ENCODE results near the gene ACRV1.
"Not testable (repeated sequence)": the region's sequence is repeated elsewhere in the genome, so short reads cannot be mapped to it uniquely, and the experiment has no call there.

The ACRV1 gene

GRCh38 chr11:125680747-125681146, at the start of gene ACRV1:
Gene ACRV1 (minus strand): TSS chr11:125680847. CDS start chr11:125680780, 67 bp downstream.
- H3K27me3 ChIP-seq (ENCODE audit: low read depth, low read length) = no peaks in the 10 kb centered on the region
- no peaks in the 10 kb centered on the region for H3K4me1 ChIP-seq (ENCODE audit: control insufficient read depth in 1 of 2, insufficient read depth in 2 of 2, low read length in 2 of 2)
- no peaks in the 10 kb centered on the region for H3K9me3 ChIP-seq (ENCODE audit: control insufficient read depth in 1 of 2, low read length in 2 of 2)
- H3K4me3 ChIP-seq (ENCODE audit: low read depth in 1 of 2, low read length in 2 of 2) = no peak within 1 kb of the TSS
- H3K36me3 ChIP-seq (ENCODE audit: control insufficient read depth in 1 of 2, insufficient read depth in 2 of 2, low read length in 2 of 2) = no peaks in the 10 kb centered on the region
- no peak within 1 kb of the TSS for H3K27ac ChIP-seq (ENCODE audit: low read length)

GRCh38 chr11:125728969-125729368, 48.3 kb upstream of the ACRV1 start:
- H3K27me3 ChIP-seq (ENCODE audit: low read depth, low read length) = no peaks in the 10 kb centered on the region

GRCh38 chr11:125724125-125724524, 43.5 kb upstream of the ACRV1 start:
- no peak overlapping the region for H3K4me3 ChIP-seq (ENCODE audit: low read depth in 1 of 2, low read length in 2 of 2)
- H3K27ac ChIP-seq (ENCODE audit: low read length) = no peak overlapping the region
- no peaks in the 10 kb centered on the region for H3K4me1 ChIP-seq (ENCODE audit: control insufficient read depth in 1 of 2, insufficient read depth in 2 of 2, low read length in 2 of 2)
- no peaks in the 10 kb centered on the region for H3K36me3 ChIP-seq (ENCODE audit: control insufficient read depth in 1 of 2, insufficient read depth in 2 of 2, low read length in 2 of 2)
- H3K9me3 ChIP-seq (ENCODE audit: control insufficient read depth in 1 of 2, low read length in 2 of 2) = no peaks in the 10 kb centered on the region
- no peaks in the 10 kb centered on the region for H3K27me3 ChIP-seq (ENCODE audit: low read depth, low read length)

More at GRCh38 chr11:125728969-125729368, 48.3 kb upstream of the ACRV1 start:
- H3K36me3 ChIP-seq (ENCODE audit: control insufficient read depth in 1 of 2, insufficient read depth in 2 of 2, low read length in 2 of 2) = no peaks in the 10 kb centered on the region
- H3K27ac ChIP-seq (ENCODE audit: low read length) = no peak overlapping the region
- no peaks in the 10 kb centered on the region for H3K4me1 ChIP-seq (ENCODE audit: control insufficient read depth in 1 of 2, insufficient read depth in 2 of 2, low read length in 2 of 2)
- no peak overlapping the region for H3K4me3 ChIP-seq (ENCODE audit: low read depth in 1 of 2, low read length in 2 of 2)
- H3K9me3 ChIP-seq (ENCODE audit: control insufficient read depth in 1 of 2, low read length in 2 of 2) = no peaks in the 10 kb centered on the region

GRCh38 chr11:125720781-125721180, 40.1 kb upstream of the ACRV1 start:
- H3K9me3 ChIP-seq (ENCODE audit: control insufficient read depth in 1 of 2, low read length in 2 of 2) = no peaks in the 10 kb centered on the region
- no peaks in the 10 kb centered on the region for H3K4me1 ChIP-seq (ENCODE audit: control insufficient read depth in 1 of 2, insufficient read depth in 2 of 2, low read length in 2 of 2)
- no peak overlapping the region for H3K4me3 ChIP-seq (ENCODE audit: low read depth in 1 of 2, low read length in 2 of 2)
- H3K27me3 ChIP-seq (ENCODE audit: low read depth, low read length) = no peaks in the 10 kb centered on the region
- no peak overlapping the region for H3K27ac ChIP-seq (ENCODE audit: low read length)
- no peaks in the 10 kb centered on the region for H3K36me3 ChIP-seq (ENCODE audit: control insufficient read depth in 1 of 2, insufficient read depth in 2 of 2, low read length in 2 of 2)

GRCh38 chr11:125704686-125705085, 24.0 kb upstream of the ACRV1 start:
- not testable (repeated sequence) for H3K27ac ChIP-seq (ENCODE audit: low read length); H3K9me3 ChIP-seq (ENCODE audit: control insufficient read depth in 1 of 2, low read length in 2 of 2); H3K4me3 ChIP-seq (ENCODE audit: low read depth in 1 of 2, low read length in 2 of 2); H3K4me1 ChIP-seq (ENCODE audit: control insufficient read depth in 1 of 2, insufficient read depth in 2 of 2, low read length in 2 of 2); H3K27me3 ChIP-seq (ENCODE audit: low read depth, low read length); H3K36me3 ChIP-seq (ENCODE audit: control insufficient read depth in 1 of 2, insufficient read depth in 2 of 2, low read length in 2 of 2)

- Histone ChIP-seq H3K27me3 (ENCODE audit: low read depth, low read length) (no peaks in the 10 kb centered on the region), H3K27ac (ENCODE audit: low read length) (no peak overlapping the region), H3K9me3 (ENCODE audit: control insufficient read depth in 1 of 2, low read length in 2 of 2) (no peaks in the 10 kb centered on the region), H3K4me3 (ENCODE audit: low read depth in 1 of 2, low read length in 2 of 2) (no peak overlapping the region), H3K4me1 (ENCODE audit: control insufficient read depth in 1 of 2, insufficient read depth in 2 of 2, low read length in 2 of 2) (no peaks in the 10 kb centered on the region), H3K36me3 (ENCODE audit: control insufficient read depth in 1 of 2, insufficient read depth in 2 of 2, low read length in 2 of 2) (no peaks in the 10 kb centered on the region)
Measured at GRCh38 chr11:125701858-125702621, 21.4 kb upstream of the ACRV1 start.

- Histone ChIP-seq H3K27ac (ENCODE audit: low read length) (no peak overlapping the region), H3K9me3 (ENCODE audit: control insufficient read depth in 1 of 2, low read length in 2 of 2) (peaks cover 0 to 1% of the 10 kb centered on the region in 2 donors), H3K4me1 (ENCODE audit: control insufficient read depth in 1 of 2, insufficient read depth in 2 of 2, low read length in 2 of 2) (no peaks in the 10 kb centered on the region), H3K4me3 (ENCODE audit: low read depth in 1 of 2, low read length in 2 of 2) (no peak overlapping the region), H3K36me3 (ENCODE audit: control insufficient read depth in 1 of 2, insufficient read depth in 2 of 2, low read length in 2 of 2) (no peaks in the 10 kb centered on the region), H3K27me3 (ENCODE audit: low read depth, low read length) (no peaks in the 10 kb centered on the region)
Measured at GRCh38 chr11:125701018-125701610, 20.5 kb upstream of the ACRV1 start.

GRCh38 chr11:125694951-125695350, 14.3 kb upstream of the ACRV1 start:
- no peak overlapping the region for H3K27ac ChIP-seq (ENCODE audit: low read length)
- H3K4me1 ChIP-seq (ENCODE audit: control insufficient read depth in 1 of 2, insufficient read depth in 2 of 2, low read length in 2 of 2) = no peaks in the 10 kb centered on the region
- no peaks in the 10 kb centered on the region for H3K27me3 ChIP-seq (ENCODE audit: low read depth, low read length)
- no peaks in the 10 kb centered on the region for H3K36me3 ChIP-seq (ENCODE audit: control insufficient read depth in 1 of 2, insufficient read depth in 2 of 2, low read length in 2 of 2)
- no peak overlapping the region for H3K4me3 ChIP-seq (ENCODE audit: low read depth in 1 of 2, low read length in 2 of 2)
- H3K9me3 ChIP-seq (ENCODE audit: control insufficient read depth in 1 of 2, low read length in 2 of 2) = peaks cover 0 to 8% of the 10 kb centered on the region in 2 donors

- no peak overlapping the region for H3K27ac ChIP-seq (ENCODE audit: low read length)
- H3K4me1 ChIP-seq (ENCODE audit: control insufficient read depth in 1 of 2, insufficient read depth in 2 of 2, low read length in 2 of 2) = no peaks in the 10 kb centered on the region
- H3K4me3 ChIP-seq (ENCODE audit: low read depth in 1 of 2, low read length in 2 of 2) = no peak overlapping the region
- H3K9me3 ChIP-seq (ENCODE audit: control insufficient read depth in 1 of 2, low read length in 2 of 2) = peaks cover 0 to 8% of the 10 kb centered on the region in 2 donors
- no peaks in the 10 kb centered on the region for H3K27me3 ChIP-seq (ENCODE audit: low read depth, low read length)
- H3K36me3 ChIP-seq (ENCODE audit: control insufficient read depth in 1 of 2, insufficient read depth in 2 of 2, low read length in 2 of 2) = no peaks in the 10 kb centered on the region
Measured at GRCh38 chr11:125692887-125693286, 12.2 kb upstream of the ACRV1 start.

- Histone ChIP-seq H3K27me3 (ENCODE audit: low read depth, low read length) (no peaks in the 10 kb centered on the region), H3K9me3 (ENCODE audit: control insufficient read depth in 1 of 2, low read length in 2 of 2) (no peaks in the 10 kb centered on the region), H3K27ac (ENCODE audit: low read length) (no peak overlapping the region), H3K4me1 (ENCODE audit: control insufficient read depth in 1 of 2, insufficient read depth in 2 of 2, low read length in 2 of 2) (no peaks in the 10 kb centered on the region), H3K36me3 (ENCODE audit: control insufficient read depth in 1 of 2, insufficient read depth in 2 of 2, low read length in 2 of 2) (no peaks in the 10 kb centered on the region), H3K4me3 (ENCODE audit: low read depth in 1 of 2, low read length in 2 of 2) (no peak overlapping the region)
Measured at GRCh38 chr11:125690006-125690405, 9.4 kb upstream of the ACRV1 start.

GRCh38 chr11:125689274-125689859, 8.7 kb upstream of the ACRV1 start:
- H3K36me3 ChIP-seq (ENCODE audit: control insufficient read depth in 1 of 2, insufficient read depth in 2 of 2, low read length in 2 of 2) = no peaks in the 10 kb centered on the region
- no peaks in the 10 kb centered on the region for H3K9me3 ChIP-seq (ENCODE audit: control insufficient read depth in 1 of 2, low read length in 2 of 2)
- H3K27ac ChIP-seq (ENCODE audit: low read length) = no peak overlapping the region
- H3K27me3 ChIP-seq (ENCODE audit: low read depth, low read length) = no peaks in the 10 kb centered on the region
- no peaks in the 10 kb centered on the region for H3K4me1 ChIP-seq (ENCODE audit: control insufficient read depth in 1 of 2, insufficient read depth in 2 of 2, low read length in 2 of 2)
- H3K4me3 ChIP-seq (ENCODE audit: low read depth in 1 of 2, low read length in 2 of 2) = no peak overlapping the region
